HepG2 (cell line): Measurements from ENCODE around the gene DOCK3. TPM values are rescaled to one million over a fixed set of nuclear protein-coding genes. Genes with fewer than 3 reads are reported as not detected.

ENCODE experiments used
- ATAC-seq: fragments of 200-7000 bp; cut with Tn5 transposase; 3 replicates; pipeline ENCODE4 v1.9.1; 2020; ENCODE audit warnings: mild to moderate bottlenecking, moderate library complexity
- BruUV-seq: library from RNA; stranded (reverse); fragments of 400-500 nt; replicated peaks from 2 replicates; lab custom pipeline; 2021; lab: Mats Ljungman, UMichigan
- CTCF ChIA-PET: fragments of 300-600 bp; formaldehyde crosslinking; extraction: SDS; loops from one replicate; lab custom pipeline; 2021; ENCODE audit warnings: low total read pairs, inconsistent platforms, low intra/inter-chr PET ratio; lab: Yijun Ruan, JAX
- POLR2A ChIA-PET: fragments of 350-600 bp; sonication (Branson Sonifier 250); formaldehyde crosslinking; loops from one replicate; lab custom pipeline; 2020; ENCODE audit warnings: antibody characterized with exemption, inconsistent platforms; lab: Yijun Ruan, JAX
- DNase-seq: peaks from one replicate; pipeline ENCODE4 v3.0.0-alpha.2; 2015; ENCODE audit warnings: low spot score
- FAIRE-seq: peaks from 3 replicates; lab custom pipeline; 2011; peaks lifted over from hg19 to GRCh38; lab: Jason Lieb, UNC
- H2AFZ ChIP-seq: one replicate; pipeline ENCODE4 v1.6.1; 2011; ENCODE audit warnings: low read length, inconsistent platforms
- H3K27ac ChIP-seq: fragments of 300-600 bp; 3 replicates; pipeline ENCODE4 v1.8.0; 2011; ENCODE audit warnings: mixed run types, mild to moderate bottlenecking, mixed read lengths, low read length, inconsistent platforms; ENCODE audit not compliant: insufficient read depth; ENCODE audit errors: extremely low read length
- H3K27me3 ChIP-seq, 2 experiments: fragments of 200-600 bp in 1 of 2; 2 replicates in 1 of 2; 3 replicates in 1 of 2; pipeline versions ENCODE4 v1.6.0 to v1.8.0; 2011; ENCODE audit warnings: low read length in 2 of 2, mild to moderate bottlenecking in 2 of 2, moderate library complexity in 2 of 2, inconsistent platforms in 1 of 2; ENCODE audit not compliant: insufficient read depth in 2 of 2, control insufficient read depth in 1 of 2
- H3K36me3 ChIP-seq, 2 experiments: fragments of 200-600 bp in 1 of 2; replicated peaks in 1 of 2; 2 replicates in 1 of 2; 3 replicates in 1 of 2; pipeline versions ENCODE4 v1.5.1 to v1.8.0; 2011; ENCODE audit warnings: low read length in 2 of 2, inconsistent platforms in 1 of 2; ENCODE audit not compliant: insufficient read depth in 2 of 2, control insufficient read depth in 1 of 2
- H3K4me1 ChIP-seq: 2 replicates; pipeline ENCODE4 v1.5.1; 2012; ENCODE audit warnings: low read length, inconsistent platforms; ENCODE audit not compliant: insufficient read depth
- H3K4me2 ChIP-seq: 2 replicates; pipeline ENCODE4 v1.6.0; 2011; ENCODE audit warnings: low read depth, low read length, inconsistent platforms
- H3K4me3 ChIP-seq, 3 experiments: fragments of 200-600 bp in 1 of 3; sonication (generic), shearing (Covaris generic) in 1 of 3; replicated peaks in 1 of 3; 2 replicates each; pipeline ENCODE4 v1.5.1; 2011 to 2016; ENCODE audit warnings: low read length in 3 of 3, inconsistent platforms in 2 of 3, low read depth in 2 of 3, mild to moderate bottlenecking in 2 of 3, control low read depth in 1 of 3, mixed read lengths in 1 of 3; ENCODE audit not compliant: insufficient read depth in 1 of 3
- H3K79me2 ChIP-seq: one replicate; pipeline ENCODE4 v1.6.1; 2011; ENCODE audit warnings: low read length, inconsistent platforms; ENCODE audit not compliant: insufficient read depth
- H3K9ac ChIP-seq: 2 replicates; pipeline ENCODE4 v1.6.0; 2011; ENCODE audit warnings: mild to moderate bottlenecking, low read depth, low read length, inconsistent platforms; ENCODE audit not compliant: insufficient read depth
- H3K9me3 ChIP-seq: 2 replicates; pipeline ENCODE4 v1.5.1; 2012; ENCODE audit warnings: mild to moderate bottlenecking, low read length
- H4K20me1 ChIP-seq: 2 replicates; pipeline ENCODE4 v1.6.0; 2011; ENCODE audit warnings: inconsistent platforms, mild to moderate bottlenecking, low read length, moderate library complexity; ENCODE audit not compliant: insufficient read depth
- CEBPZ ChIP-seq: IDR thresholded peaks from 2 replicates; pipeline ENCODE4 v1.6.1; 2012; ENCODE audit warnings: low read length, improper control_type of control experiment
- CHCHD3 ChIP-seq: sonication (generic); formaldehyde crosslinking; IDR thresholded peaks from 2 replicates; pipeline ENCODE4 v1.8.0; 2022; ENCODE audit warnings: mild to moderate bottlenecking, missing genetic modification reagents, moderate library complexity
- POGK ChIP-seq: sonication (generic); formaldehyde crosslinking; conservative IDR thresholded peaks from 2 replicates; pipeline ENCODE4 v1.8.0; 2022; ENCODE audit warnings: mild to moderate bottlenecking, moderate library complexity, missing genetic modification reagents
- SAFB2 ChIP-seq: sonication (generic); formaldehyde crosslinking; IDR thresholded peaks from 2 replicates; pipeline ENCODE4 v1.5.1; 2020; ENCODE audit warnings: missing genetic modification reagents, low read depth, mild to moderate bottlenecking, borderline replicate concordance
- TEAD2 ChIP-seq: sonication (generic); formaldehyde crosslinking; IDR thresholded peaks from 2 replicates; pipeline ENCODE4 v1.9.0; 2021; ENCODE audit warnings: missing genetic modification reagents
- ZBTB42 ChIP-seq: sonication (generic); formaldehyde crosslinking; IDR thresholded peaks from 2 replicates; pipeline ENCODE4 v1.5.0; 2020; ENCODE audit warnings: mild to moderate bottlenecking, missing genetic modification reagents
- ZNF75D ChIP-seq: sonication (generic); formaldehyde crosslinking; IDR thresholded peaks from 2 replicates; pipeline ENCODE4 v1.8.1; 2023; ENCODE audit warnings: missing genetic modification reagents, mild to moderate bottlenecking, borderline replicate concordance
- WGBS: methylation state at CpG from one replicate; pipeline ENCODE4 v1.1.6; 2017; ENCODE audit warnings: low lambda C conversion rate; 5-methylcytosine and 5-hydroxymethylcytosine counted together
- in situ Hi-C: cut with HindIII; loops from 2 replicates; pipeline ENCODE4 v1.10.0; 2017; ENCODE audit warnings: low pct_unique_long_range_greater_than_20kb; ENCODE audit not compliant: extremely low pct_ligation_motif_present
- intact Hi-C: fragments of 100-400 bp; cut with micrococcal nuclease; formaldehyde crosslinking; loops from one replicate; pipeline ENCODE4 v1.10.0; 2022; ENCODE audit not compliant: unreplicated experiment
- polyA plus RNA-seq, 8 experiments: library from polyadenylated mRNA; depleted of rRNA in 3 of 8; stranded (reverse) in 7 of 8; unstranded in 1 of 8; fragments of >200 nt; fragmentation: Illumina TruSeq in 4 of 8; extraction: Trizol in 4 of 8; gene quantifications; 2 replicates each; pipeline versions ENCODE4 v1.2.1 to v1.2.3, GENCODE V29; 2011 to 2016; ENCODE audit warnings: low read depth in 4 of 8, missing spikeins in 1 of 8, mixed read lengths in 1 of 8; ENCODE audit not compliant: insufficient read depth in 1 of 8
- total RNA-seq, 5 experiments: library from RNA; depleted of rRNA; stranded (reverse); fragments of >200 nt; fragmentation: Illumina TruSeq; extraction: Trizol; gene quantifications; 2 replicates each; pipeline ENCODE4 v1.2.3, GENCODE V29; 2016; ENCODE audit warnings: low read depth in 1 of 5

The DOCK3 gene
- total and polyA plus RNA-seq, 2 of the 13 experiments (the other 11 are each of a cell fraction or from before 2014, with no cell fraction given): not detected

- ChIA-PET CTCF (no interaction called here), POLR2A (no interaction called here)
- Histone ChIP-seq H3K4me2 (no peak overlapping the region), H3K9ac (no peak overlapping the region), H3K4me1 (no peaks in the 10 kb centered on the region), H3K27me3 (no peaks in the 10 kb centered on the region; a peak in 2 of 5 replicates), H2AFZ (no peak overlapping the region), H3K9me3 (no peaks in the 10 kb centered on the region), H3K27ac (no peak overlapping the region), H3K79me2 (no peaks in the 10 kb centered on the region), H3K4me3 (no peak overlapping the region), H4K20me1 (no peaks in the 10 kb centered on the region), H3K36me3 (no peaks in the 10 kb centered on the region)
- no peak for DNase-seq
- intact Hi-C loops (no loop called here), in situ Hi-C loops (no loop called here)
- FAIRE-seq: no peak
- BruUV-seq: no TSS peak
- no peak for ATAC-seq
- TF ChIP-seq SAFB2 (CRISPR knock-in tag) (no peak), CHCHD3 (CRISPR knock-in tag) (no peak), CEBPZ (no peak), ZBTB42 (no peak), TEAD2 (no peak), ZNF75D (CRISPR knock-in tag) (no peak), POGK (CRISPR knock-in tag) (no peak)
- WGBS: 58% methylated on average over 6 of the region's 6 CpGs
Observed at GRCh38 chr3:51333021-51333420, 658.3 kb downstream of the DOCK3 start.
